Colonic mucosa (tissue), 4 donors: ENCODE results near the gene PSMF1. TPM values are rescaled to one million over a fixed set of nuclear protein-coding genes. Genes with fewer than 3 reads are reported as not detected.
"Not testable (repeated sequence)": the region's sequence is repeated elsewhere in the genome, so short reads cannot be mapped to it uniquely, and the experiment has no call there.

Experiments
- DNase-seq: peaks from one replicate; pipeline ENCODE4 v3.0.0-alpha.2; 2020
- H3K27ac ChIP-seq: fragments of 200-600 bp; one replicate; pipeline ENCODE4 v1.8.0; 2021
- H3K27me3 ChIP-seq: fragments of 200-600 bp; one replicate; pipeline ENCODE4 v1.8.0; 2021
- H3K36me3 ChIP-seq: fragments of 200-600 bp; one replicate; pipeline ENCODE4 v1.8.0; 2021
- H3K4me1 ChIP-seq: fragments of 200-600 bp; one replicate; pipeline ENCODE4 v1.8.0; 2021; ENCODE audit warnings: mild to moderate bottlenecking
- H3K4me3 ChIP-seq: fragments of 200-600 bp; one replicate; pipeline ENCODE4 v1.8.0; 2021
- H3K9ac ChIP-seq, 2 donors: one replicate each; pipeline ENCODE4 v1.7.0; 2013; ENCODE audit warnings: control low read depth in 2 of 2, low read depth in 2 of 2, low read length in 2 of 2
- H3K9me3 ChIP-seq: fragments of 200-600 bp; one replicate; pipeline ENCODE4 v1.8.0; 2021
- intact Hi-C: fragments of 100-400 bp; cut with DNase I; formaldehyde crosslinking; loops from one replicate; pipeline ENCODE4 v1.14.1; 2022
- total RNA-seq, 2 donors: library from RNA; stranded (reverse); fragmentation: NEBNext Ultra II Directional in 1 of 2; extraction: Animal tissue kit (Norgen Biotek cat#: 25700) in 1 of 2; gene quantifications; one replicate each; pipeline ENCODE4 v1.2.1, GENCODE V29; 2021
- TF ChIP-seq, protein P1 (sequence below): fragments of 200-600 bp; IDR thresholded peaks from one replicate; pipeline ENCODE4 v1.8.0; 2022; ENCODE audit warnings: antibody characterized with exemption, mild to moderate bottlenecking
- donor health status: healthy.
- donor health status: DM: no; HTN: no; CAD: no.
- donor health status: DM: no; HTN: no; CAD: no.

The PSMF1 gene
- total RNA-seq, 2 donors from 2014 or later, result 138 to 163 TPM

DNA sequence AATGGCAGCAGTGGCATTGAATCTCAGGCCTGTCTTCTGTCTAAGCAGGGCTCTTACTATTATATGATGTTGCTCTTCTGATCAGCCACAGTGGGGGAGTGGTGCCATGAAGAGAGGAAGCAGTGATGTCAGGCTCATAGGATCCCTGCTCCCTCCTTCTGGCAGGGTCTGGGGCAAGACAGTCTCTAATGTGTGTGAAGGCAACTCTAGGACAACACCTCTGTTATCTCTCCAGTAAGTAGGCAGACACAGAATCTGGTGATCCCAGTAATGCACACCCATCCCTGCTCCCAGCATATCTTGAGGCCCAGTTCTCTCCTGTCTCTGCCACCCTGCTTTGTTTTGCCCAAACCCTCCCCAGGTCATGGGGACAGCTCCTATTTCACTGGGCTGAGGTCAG, 93.6 kb downstream of the PSMF1 start:
- intact Hi-C loops, result loop anchor here (5.0 kb wide), 1 partner anchor 395 kb away; no protein-coding TSS in a partner anchor
- DNase-seq, result no peak
- H3K4me3 ChIP-seq, result no peak overlapping the region
- TF ChIP-seq, protein P1, sequence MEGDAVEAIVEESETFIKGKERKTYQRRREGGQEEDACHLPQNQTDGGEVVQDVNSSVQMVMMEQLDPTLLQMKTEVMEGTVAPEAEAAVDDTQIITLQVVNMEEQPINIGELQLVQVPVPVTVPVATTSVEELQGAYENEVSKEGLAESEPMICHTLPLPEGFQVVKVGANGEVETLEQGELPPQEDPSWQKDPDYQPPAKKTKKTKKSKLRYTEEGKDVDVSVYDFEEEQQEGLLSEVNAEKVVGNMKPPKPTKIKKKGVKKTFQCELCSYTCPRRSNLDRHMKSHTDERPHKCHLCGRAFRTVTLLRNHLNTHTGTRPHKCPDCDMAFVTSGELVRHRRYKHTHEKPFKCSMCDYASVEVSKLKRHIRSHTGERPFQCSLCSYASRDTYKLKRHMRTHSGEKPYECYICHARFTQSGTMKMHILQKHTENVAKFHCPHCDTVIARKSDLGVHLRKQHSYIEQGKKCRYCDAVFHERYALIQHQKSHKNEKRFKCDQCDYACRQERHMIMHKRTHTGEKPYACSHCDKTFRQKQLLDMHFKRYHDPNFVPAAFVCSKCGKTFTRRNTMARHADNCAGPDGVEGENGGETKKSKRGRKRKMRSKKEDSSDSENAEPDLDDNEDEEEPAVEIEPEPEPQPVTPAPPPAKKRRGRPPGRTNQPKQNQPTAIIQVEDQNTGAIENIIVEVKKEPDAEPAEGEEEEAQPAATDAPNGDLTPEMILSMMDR, result no peak
- H3K4me1 ChIP-seq, result no peaks in the 10 kb centered on the region
- no peak overlapping the region for H3K9ac ChIP-seq
- H3K27ac ChIP-seq, result no peak overlapping the region
- no peaks in the 10 kb centered on the region for H3K9me3 ChIP-seq
- no peaks in the 10 kb centered on the region for H3K36me3 ChIP-seq
- H3K27me3 ChIP-seq, result no peaks in the 10 kb centered on the region

DNA sequence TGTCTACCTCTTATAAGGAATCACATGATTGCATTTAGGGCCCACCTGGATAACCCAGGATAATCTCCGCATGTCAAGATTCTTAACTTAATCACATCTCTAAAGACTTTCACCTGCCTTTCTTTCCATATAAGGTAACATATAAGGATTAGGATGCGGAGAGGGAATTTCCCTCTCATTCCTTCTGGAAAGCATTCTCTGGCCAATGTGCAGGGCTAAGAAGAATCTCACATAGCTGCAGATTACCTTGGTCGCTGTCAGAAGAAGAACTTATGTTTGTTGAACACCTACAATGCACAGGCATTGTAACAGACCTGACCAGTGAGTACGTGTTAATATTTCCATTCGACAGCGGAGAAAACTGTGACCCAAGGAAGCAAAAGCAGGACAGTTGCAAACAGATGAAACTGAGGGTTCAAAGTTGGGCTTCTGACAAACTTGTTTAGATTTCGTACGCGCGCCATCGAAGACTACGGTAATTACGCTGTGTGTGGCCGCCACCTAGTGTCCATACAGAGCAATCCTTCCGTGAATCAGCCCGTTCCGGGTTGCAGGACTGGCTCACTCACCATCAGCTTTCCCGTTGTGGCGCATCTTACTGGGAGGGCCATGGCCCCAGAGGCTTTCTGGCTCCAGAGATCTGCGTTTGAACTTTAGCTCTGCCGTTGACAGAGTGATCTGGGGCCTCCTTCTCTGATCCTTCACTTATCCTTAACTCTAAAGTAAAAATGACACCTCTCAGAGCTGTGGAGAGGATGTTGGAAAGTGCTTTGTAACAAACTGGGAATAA, 94.4 kb downstream of the PSMF1 start:
- H3K9ac ChIP-seq, result no peak overlapping the region
- peak; percentile 71 for DNase-seq
- no peaks in the 10 kb centered on the region for H3K9me3 ChIP-seq
- no peaks in the 10 kb centered on the region for H3K27me3 ChIP-seq
- intact Hi-C loops, result loop anchor here (5.0 kb wide), 1 partner anchor 396 kb away; no protein-coding TSS in a partner anchor
- no peaks in the 10 kb centered on the region for H3K36me3 ChIP-seq
- no peak overlapping the region for H3K27ac ChIP-seq
- no peaks in the 10 kb centered on the region for H3K4me1 ChIP-seq
- H3K4me3 ChIP-seq, result no peak overlapping the region
- TF ChIP-seq, protein P1, result peak; percentile 79

DNA sequence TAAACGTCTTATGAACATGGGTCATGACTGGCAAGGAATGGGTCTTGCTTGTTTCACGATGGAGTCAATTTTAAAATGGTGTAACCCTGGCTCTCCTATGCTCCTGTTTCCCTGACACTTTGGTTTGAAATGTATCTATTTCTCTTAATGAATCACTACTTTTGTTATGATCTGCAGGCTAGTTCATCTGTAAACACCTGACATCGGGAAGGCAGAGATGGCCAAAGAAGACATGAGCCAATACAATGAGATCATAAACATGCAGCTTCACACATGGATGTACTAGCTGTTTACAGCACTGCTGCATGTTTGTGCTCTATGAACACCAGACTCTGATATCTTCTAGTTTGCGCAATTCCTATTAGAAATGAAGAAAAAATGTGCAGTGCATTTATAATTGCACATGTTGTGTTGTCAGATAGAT, 96.4 kb downstream of the PSMF1 start:
- Histone ChIP-seq H3K9me3 (no peaks in the 10 kb centered on the region), H3K36me3 (no peaks in the 10 kb centered on the region), H3K27me3 (no peaks in the 10 kb centered on the region), H3K9ac (no peak overlapping the region), H3K4me1 (no peaks in the 10 kb centered on the region), H3K4me3 (no peak overlapping the region), H3K27ac (no peak overlapping the region)
- intact Hi-C loops, result loop anchor here (5.0 kb wide), 1 partner anchor 398 kb away; no protein-coding TSS in a partner anchor
- DNase-seq, result no peak
- TF ChIP-seq, protein P1, result no peak

DNA sequence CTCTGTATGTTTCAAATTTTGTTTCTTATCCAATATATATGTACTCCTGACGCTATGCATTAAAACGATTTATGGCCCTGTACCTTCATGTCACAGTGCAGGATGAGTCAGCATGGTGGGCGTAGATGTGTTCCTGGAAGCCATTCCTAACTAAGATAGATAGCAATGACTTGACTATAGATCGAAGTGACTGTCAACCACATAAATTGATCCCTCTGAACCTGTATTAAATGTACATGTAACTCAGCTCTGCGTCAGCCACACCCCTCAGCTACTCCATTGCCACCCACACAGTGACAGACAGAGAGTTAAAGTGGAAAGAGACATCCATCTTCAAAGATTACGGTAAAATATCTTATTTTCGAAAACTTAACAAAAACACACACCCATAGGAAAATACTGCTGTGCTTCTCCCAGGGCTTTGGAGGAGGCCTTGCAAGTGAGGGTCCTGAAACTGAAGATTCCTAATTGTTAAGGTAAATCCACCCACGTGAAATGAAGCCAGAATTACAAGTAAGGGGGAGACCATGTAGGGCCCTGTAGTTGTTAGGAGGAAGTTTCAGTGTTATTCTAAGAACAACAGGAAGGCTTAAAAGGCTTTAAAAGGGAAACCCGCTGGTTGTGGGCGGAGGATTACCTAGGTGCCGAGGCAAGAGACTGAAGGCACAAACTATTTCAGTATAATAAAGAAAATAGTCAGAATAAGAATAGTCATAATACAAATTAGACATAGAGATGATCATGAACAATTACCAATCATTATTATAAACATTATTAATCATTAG, 97.2 kb downstream of the PSMF1 start:
- H3K4me3 ChIP-seq, result no peak overlapping the region
- H3K9me3 ChIP-seq, result no peaks in the 10 kb centered on the region
- no peak overlapping the region for H3K27ac ChIP-seq
- TF ChIP-seq, protein P1, result no peak
- no peak for DNase-seq
- H3K9ac ChIP-seq, result no peak overlapping the region
- no peaks in the 10 kb centered on the region for H3K27me3 ChIP-seq
- no peaks in the 10 kb centered on the region for H3K36me3 ChIP-seq
- no peaks in the 10 kb centered on the region for H3K4me1 ChIP-seq
- intact Hi-C loops, result no loop called here

DNA sequence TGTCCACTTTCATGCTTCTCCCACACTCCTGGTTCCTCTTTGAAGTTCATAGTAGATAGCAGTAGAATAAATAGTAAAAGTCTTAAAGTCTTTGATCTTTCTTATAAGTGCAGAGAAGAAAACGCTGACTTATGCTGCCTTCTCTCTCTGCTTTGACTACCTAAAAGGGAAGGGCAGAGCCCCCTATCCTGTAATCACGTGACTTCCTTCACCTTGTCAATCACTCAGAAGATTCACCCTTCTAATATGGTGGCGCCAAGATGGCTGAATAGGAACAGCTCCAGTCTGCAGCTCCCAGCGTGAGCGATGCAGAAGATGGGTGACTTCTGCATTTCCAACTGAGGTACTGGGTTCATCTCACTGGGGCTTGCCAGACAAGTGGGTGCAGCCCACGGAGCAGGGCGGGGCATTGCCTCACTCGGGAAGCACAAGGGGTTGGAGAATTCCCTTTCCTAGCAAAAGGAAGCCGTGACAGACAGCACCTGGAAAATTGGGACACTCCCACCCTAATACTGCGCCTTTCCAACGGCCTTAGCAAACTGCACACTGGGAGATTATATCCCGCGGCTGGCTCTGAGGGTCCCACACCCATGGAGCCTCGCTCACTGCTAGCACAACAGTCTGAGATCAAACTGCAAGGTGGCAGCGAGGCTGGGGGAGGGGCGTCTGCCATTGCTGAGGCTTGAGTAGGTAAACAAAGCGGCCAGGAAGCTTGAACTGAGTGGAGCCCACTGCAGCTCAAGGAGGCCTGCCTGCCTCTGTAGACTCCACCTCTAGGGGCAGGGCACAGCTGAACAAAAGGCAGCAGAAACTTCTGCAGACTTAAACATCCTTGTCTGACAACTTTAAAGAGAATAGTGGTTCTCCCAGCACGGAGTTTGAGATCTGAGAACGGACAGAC, 98.4 kb downstream of the PSMF1 start:
- H3K4me3 ChIP-seq, H3K9ac ChIP-seq, intact Hi-C loops, H3K27me3 ChIP-seq, H3K4me1 ChIP-seq, H3K36me3 ChIP-seq, H3K9me3 ChIP-seq, H3K27ac ChIP-seq, DNase-seq: not testable (repeated sequence)

Other genes starting within 250 kb of the PSMF1 start
- under 1 TPM in 1 of 2 donors, not detected in 1; 0.05 TPM for gene ANGPT4, start 202.3 kb upstream of the PSMF1 start, total RNA-seq
- gene RSPO4, start 116.3 kb upstream of the PSMF1 start, total RNA-seq, result under 1 TPM; 0.08 to 0.12 TPM
- 1 to 10 TPM; 1.4 to 2.0 TPM for gene TMEM74B, start 66.4 kb downstream of the PSMF1 start, total RNA-seq
- under 1 TPM in 1 of 2 donors, not detected in 1; 0.19 TPM for gene C20orf202, start 84.9 kb downstream of the PSMF1 start, total RNA-seq
- not detected for gene RAD21L1, start 107.4 kb downstream of the PSMF1 start, total RNA-seq
- gene SNPH, start 147.7 kb downstream of the PSMF1 start, total RNA-seq, result 1 to 10 TPM; 1.9 to 2.4 TPM
- gene SDCBP2, start 210.5 kb downstream of the PSMF1 start, total RNA-seq, result 100 to 1,000 TPM; 202 to 345 TPM